Panc1 (cell line): ENCODE data around the gene AKAP13. TPM values are rescaled to one million over a fixed set of nuclear protein-coding genes. Genes with fewer than 3 reads are reported as not detected.

Source experiments
- ATAC-seq: fragments of 200-7000 bp; cut with Tn5 transposase; 2 replicates; pipeline ENCODE4 v1.9.1; 2020; ENCODE audit warnings: mild to moderate bottlenecking, moderate library complexity
- BruUV-seq: library from RNA; stranded (reverse); fragments of 400-500 nt; replicated peaks from 2 replicates; lab custom pipeline; 2021; lab: Mats Ljungman, UMichigan
- CTCF ChIA-PET: fragments of 300-600 bp; sonication (Branson Sonifier 250); formaldehyde crosslinking; loops from one replicate; lab custom pipeline; 2022; ENCODE audit warnings: antibody characterized with exemption; lab: Charles Lee
- POLR2A ChIA-PET: fragments of 300-600 bp; sonication (Branson Sonifier 250); formaldehyde crosslinking; loops from one replicate; lab custom pipeline; 2022; ENCODE audit warnings: antibody characterized with exemption; lab: Charles Lee
- DNase-seq: peaks from one replicate; pipeline ENCODE4 v3.0.0-alpha.2; 2010; ENCODE audit warnings: low read depth, low spot score
- H3K27ac ChIP-seq: 2 replicates; pipeline ENCODE4 v1.5.1; 2011; ENCODE audit warnings: mild to moderate bottlenecking, low read length, inconsistent platforms
- H3K27me3 ChIP-seq: fragments of 200-500 bp; sonication (Bioruptor generic); 2 replicates; pipeline ENCODE4 v1.6.0; 2014; ENCODE audit warnings: low read length, inconsistent platforms; ENCODE audit not compliant: control insufficient read depth, insufficient read depth
- H3K36me3 ChIP-seq: fragments of 200-500 bp; sonication (Bioruptor generic); 2 replicates; pipeline ENCODE4 v1.5.1; 2014; ENCODE audit warnings: inconsistent platforms, mild to moderate bottlenecking, low read length, moderate library complexity; ENCODE audit not compliant: control insufficient read depth, insufficient read depth
- H3K4me1 ChIP-seq: 2 replicates; pipeline ENCODE4 v1.5.1; 2011; ENCODE audit warnings: inconsistent platforms, mild to moderate bottlenecking, low read length, moderate library complexity; ENCODE audit not compliant: control insufficient read depth, insufficient read depth
- H3K4me3 ChIP-seq, 2 experiments: 2 replicates each; pipeline ENCODE4 v1.5.1; 2011 to 2012; ENCODE audit warnings: low read depth in 2 of 2, low read length in 2 of 2, mild to moderate bottlenecking in 2 of 2, inconsistent platforms in 1 of 2, moderate library complexity in 1 of 2
- H3K9me3 ChIP-seq: fragments of 200-500 bp; sonication (Bioruptor generic); 2 replicates; pipeline ENCODE4 v1.5.1; 2014; ENCODE audit warnings: low read depth, mild to moderate bottlenecking, inconsistent platforms, low read length, moderate library complexity; ENCODE audit not compliant: control insufficient read depth, insufficient read depth
- CTCF ChIP-seq: fragments of 450-650 bp; IDR thresholded peaks from 2 replicates; pipeline ENCODE4 v1.5.1; 2017; ENCODE audit warnings: mild to moderate bottlenecking
- POLR2AphosphoS5 ChIP-seq: IDR thresholded peaks from 2 replicates; pipeline ENCODE4 v1.6.1; 2012; ENCODE audit warnings: mild to moderate bottlenecking, low read depth, low read length, moderate library complexity
- TCF7L2 ChIP-seq: IDR thresholded peaks from 2 replicates; pipeline ENCODE4 v1.6.1; 2011; ENCODE audit warnings: mild to moderate bottlenecking, low read depth, low read length, inconsistent platforms
- in situ Hi-C: cut with HindIII; loops from 2 replicates; pipeline ENCODE4 v1.10.0; 2016; ENCODE audit warnings: low sequenced_read_pairs, low pct_unique_long_range_greater_than_20kb
- intact Hi-C: fragments of 100-400 bp; cut with micrococcal nuclease; formaldehyde crosslinking; loops from one replicate; pipeline ENCODE4 v1.10.0; 2022; ENCODE audit not compliant: unreplicated experiment
- total RNA-seq: library from RNA; stranded (reverse); gene quantifications from one replicate; pipeline ENCODE4 v1.2.1, GENCODE V29; 2021; ENCODE audit not compliant: unreplicated experiment

The AKAP13 gene
- total RNA-seq, 1 experiment from 2014 or later = 94.2 TPM

DNA sequence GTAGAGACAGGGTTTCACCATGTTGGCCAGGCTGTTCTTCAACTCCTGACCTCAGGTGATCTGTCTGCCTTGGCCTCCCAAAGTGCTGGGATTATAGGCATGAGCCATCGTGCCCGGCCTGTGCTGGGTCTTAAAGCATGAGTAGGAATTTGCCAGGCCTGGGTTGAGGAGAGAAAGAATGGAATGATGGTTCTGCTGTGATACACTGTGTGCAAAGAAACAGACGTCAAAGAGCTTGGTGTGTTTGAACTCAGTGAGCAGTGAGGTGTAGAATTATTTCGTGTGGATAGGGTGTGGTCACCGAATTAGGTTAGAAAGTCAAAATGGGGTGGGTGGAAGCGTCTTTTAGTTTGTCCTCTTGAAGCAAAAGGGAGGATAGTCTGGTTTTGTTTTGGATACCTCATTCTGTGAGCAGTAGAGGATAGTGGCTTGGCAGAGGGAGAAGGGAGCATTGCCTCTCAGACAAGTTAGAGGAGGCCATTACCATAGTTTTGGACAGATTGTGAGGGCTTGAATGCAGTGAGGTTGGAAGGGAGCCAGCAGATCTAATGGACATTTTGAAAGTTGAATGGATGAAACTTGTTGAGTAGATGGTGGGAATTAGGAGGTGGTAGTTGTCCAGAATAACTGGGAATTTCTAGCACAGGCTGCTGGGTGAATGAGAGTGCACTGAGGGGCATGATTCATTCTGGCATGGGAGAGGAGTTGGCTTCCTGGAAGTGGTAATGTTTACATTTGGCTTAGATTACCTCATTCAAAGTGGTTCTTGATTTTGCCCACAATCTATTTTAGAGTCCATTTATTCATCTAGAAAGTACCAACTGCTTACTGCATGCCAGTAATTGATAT, 27.2 kb downstream of the AKAP13 start:
- intact Hi-C loops (no loop called here), in situ Hi-C loops (no loop called here)
- Histone ChIP-seq H3K27ac (peak overlapping the region; percentile 76), H3K9me3 (no peaks in the 10 kb centered on the region), H3K4me3 (0 out of 4 replicates have a peak overlapping the region, but pooled peaks of 1 of the 2 experiments have one; percentile 1), H3K4me1 (peaks cover 70% of the 10 kb centered on the region), H3K36me3 (no peaks in the 10 kb centered on the region), H3K27me3 (no peaks in the 10 kb centered on the region)
- no TSS peak for BruUV-seq
- CTCF ChIA-PET = no interaction called here
- TF ChIP-seq POLR2AphosphoS5 (no peak), TCF7L2 (0 out of 2 replicates have a peak, but pooled peaks have one; percentile 12)
- POLR2A ChIA-PET = no interaction called here
- ATAC-seq (peak; percentile 76), DNase-seq (no peak)

DNA sequence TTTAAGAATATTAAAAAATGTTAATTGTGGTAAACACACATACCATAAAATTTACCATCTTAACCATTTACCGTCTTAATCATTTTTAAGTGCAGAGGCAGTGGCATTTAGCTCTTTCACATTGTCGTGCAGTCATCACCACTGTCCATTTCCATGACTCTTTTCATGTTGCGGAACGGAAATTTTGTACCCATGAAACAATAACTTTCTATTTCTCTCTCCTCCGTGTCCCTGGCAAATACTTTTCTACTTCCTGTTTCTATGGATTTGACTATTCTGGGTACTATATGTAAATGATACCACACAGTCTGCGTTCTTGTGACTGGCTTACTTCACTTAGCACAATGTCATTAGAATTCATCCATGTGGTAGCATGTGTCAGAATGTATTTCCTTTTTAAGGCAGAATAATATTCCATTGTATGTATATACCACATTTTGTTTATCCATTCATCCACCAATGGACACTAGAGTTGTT, 27.9 kb downstream of the AKAP13 start:
- POLR2A ChIA-PET = no interaction called here
- DNase-seq (no peak), ATAC-seq (no peak)
- H3K9me3 ChIP-seq = no peaks in the 10 kb centered on the region
- no peak overlapping the region for H3K4me3 ChIP-seq
- peak overlapping the region; percentile 76 for H3K27ac ChIP-seq
- no peak for TF ChIP-seq CTCF
- peaks cover 68% of the 10 kb centered on the region for H3K4me1 ChIP-seq
- no peaks in the 10 kb centered on the region for H3K36me3 ChIP-seq
- in situ Hi-C loops = no loop called here
- no TSS peak for BruUV-seq
- H3K27me3 ChIP-seq = no peaks in the 10 kb centered on the region
- intact Hi-C loops = no loop called here
- CTCF ChIA-PET = no interaction called here

- intact Hi-C loops = loop anchor here (2.0 kb wide), 1 partner anchor 81 kb away; no protein-coding TSS in a partner anchor
- POLR2A ChIA-PET = no interaction called here
- no TSS peak for BruUV-seq
These were observed 31.7 kb downstream of the AKAP13 start for GRCh38 chr15:85412066-85412465.

More at GRCh38 chr15:85412066-85412465, 31.7 kb downstream of the AKAP13 start:
- peaks cover 72% of the 10 kb centered on the region for H3K4me1 ChIP-seq
- H3K27me3 ChIP-seq = no peaks in the 10 kb centered on the region
- in situ Hi-C loops = no loop called here
- TF ChIP-seq POLR2AphosphoS5 = no peak
- H3K4me3 ChIP-seq = peak overlapping the region in 1 of 2 experiments; percentile 1; a peak in 1 of 4 replicates
- peak overlapping the region; percentile 95 for H3K27ac ChIP-seq
- ATAC-seq (no peak), DNase-seq (no peak)
- H3K9me3 ChIP-seq = no peaks in the 10 kb centered on the region
- CTCF ChIA-PET = interaction anchor here (0.8 to 3.6 kb wide), 3 partner anchors 10 to 81 kb away, joined by 3 to 26 read pairs (median 4); no protein-coding TSS in a partner anchor
- no peaks in the 10 kb centered on the region for H3K36me3 ChIP-seq
